GM21360 (cell line): ENCODE results near the gene ADPRM.
"Not testable (repeated sequence)": the region's sequence is repeated elsewhere in the genome, so short reads cannot be mapped to it uniquely, and the experiment has no call there.

Source experiments
- ATAC-seq: cut with Tn5 transposase; IDR thresholded peaks from one replicate; pipeline ENCODE4 v1.9.1; 2021; ENCODE audit warnings: mild to moderate bottlenecking, moderate library complexity; ENCODE audit not compliant: unreplicated experiment

ADPRM gene

DNA sequence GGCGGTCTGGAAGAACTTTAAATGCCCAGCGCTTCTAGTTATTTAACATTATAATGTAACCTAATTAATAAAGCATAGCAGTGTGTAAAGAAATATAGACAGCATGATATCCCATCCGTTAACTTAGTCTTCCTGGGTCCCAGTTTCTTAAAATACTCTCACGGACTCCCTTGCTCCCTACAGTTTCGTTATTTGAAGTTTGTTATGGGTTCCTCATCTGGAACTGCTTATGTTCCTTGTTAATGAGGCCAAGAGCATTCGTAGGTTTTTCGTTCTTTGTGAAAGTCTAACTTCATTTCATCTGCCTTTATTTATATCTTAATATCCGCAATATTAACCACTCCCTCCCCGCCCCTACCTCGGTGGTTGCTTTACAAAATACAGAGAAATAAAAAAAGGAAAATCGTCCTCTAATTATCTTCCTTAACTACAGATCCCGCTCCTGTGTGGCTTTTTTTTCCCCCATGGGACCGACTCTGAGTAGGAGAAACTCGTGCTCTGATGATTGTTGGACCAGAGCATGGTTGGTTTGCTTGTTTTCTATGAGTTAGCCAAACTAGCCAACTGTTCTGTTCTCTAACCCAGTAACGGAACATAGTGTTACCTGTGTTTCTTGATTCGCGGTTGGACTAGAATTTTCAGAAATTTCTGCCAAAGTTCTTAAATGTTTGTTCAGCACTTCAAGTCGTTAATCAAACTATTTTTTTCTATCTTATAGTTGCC is 863 bp downstream of the ADPRM start:
- ATAC-seq, result no peak

DNA sequence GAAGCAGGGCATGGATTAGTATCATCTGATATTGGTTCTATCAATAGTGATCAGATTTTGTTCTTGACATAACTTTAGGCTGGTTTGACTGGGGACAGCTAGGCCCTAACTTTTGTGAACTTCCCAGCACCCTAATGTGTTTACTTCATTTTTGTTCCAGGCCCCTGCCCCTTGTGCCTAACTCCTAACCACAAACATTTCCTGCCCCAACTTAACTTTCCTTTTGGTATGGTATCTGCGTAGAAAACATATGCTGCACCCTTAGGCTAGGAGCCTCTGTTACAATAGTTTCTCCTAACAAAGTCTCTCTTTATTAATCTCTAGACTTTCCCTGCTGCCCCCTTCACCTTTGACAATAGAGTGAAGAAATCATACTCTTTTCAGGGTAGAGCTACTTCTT is 2.5 kb downstream of the ADPRM start:
- ATAC-seq, result no peak

DNA sequence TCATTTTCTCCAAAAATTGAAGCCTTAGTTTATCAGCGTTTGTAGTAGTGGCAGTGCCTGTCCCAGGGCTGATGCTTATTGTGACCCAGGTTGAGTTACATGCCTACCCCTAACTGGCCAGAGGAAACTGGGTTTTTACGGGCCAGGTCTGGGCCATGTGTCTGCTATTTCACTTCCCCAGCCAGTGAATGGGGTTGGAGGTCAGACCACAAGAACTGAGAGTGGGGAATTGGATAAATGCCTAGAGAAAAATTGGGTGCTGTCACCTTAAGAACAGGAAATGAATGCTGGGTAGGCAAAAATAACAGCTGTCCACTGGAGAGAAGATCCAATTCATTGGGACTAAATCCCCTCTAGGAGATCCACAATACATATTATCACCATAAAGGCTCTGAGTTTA is 5.2 kb downstream of the ADPRM start:
- no peak for ATAC-seq

DNA sequence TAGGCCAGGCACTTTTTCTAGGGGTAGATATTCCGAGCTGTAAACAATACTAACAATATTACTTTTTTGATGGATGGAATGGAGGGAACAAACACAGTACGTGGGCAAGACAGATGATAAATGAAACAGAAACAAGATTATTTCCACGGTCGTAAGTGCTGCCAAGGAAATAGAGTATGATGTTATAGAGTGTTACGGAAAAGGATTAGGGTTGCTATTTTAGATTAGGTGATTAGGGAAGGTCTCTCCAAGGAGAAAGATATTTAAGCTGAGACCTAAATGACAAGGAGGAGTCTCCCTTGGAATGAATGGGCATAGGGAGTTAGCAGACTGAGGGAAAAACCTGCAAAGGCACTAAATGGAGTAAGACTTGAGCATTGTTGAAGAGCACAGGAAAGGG is 8.3 kb downstream of the ADPRM start:
- no peak for ATAC-seq

DNA sequence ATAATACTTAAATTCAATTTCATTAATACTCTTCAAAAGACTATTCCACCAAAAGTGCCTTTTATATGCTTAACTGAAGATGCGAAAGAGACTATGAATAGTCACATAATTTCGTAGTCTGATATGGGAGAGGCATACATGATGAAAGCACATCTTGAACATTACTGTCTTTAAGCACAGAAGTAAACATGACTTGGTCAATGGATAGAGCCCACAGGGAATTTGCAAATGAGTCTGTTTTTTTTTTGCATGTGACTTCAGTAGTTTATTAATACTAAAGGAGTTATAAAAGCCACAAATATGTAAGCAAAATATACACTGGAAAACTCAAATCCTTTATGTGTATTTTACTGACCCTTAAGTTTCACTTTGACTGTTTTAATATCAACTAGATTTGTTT is 15.9 kb downstream of the ADPRM start:
- no peak for ATAC-seq

DNA sequence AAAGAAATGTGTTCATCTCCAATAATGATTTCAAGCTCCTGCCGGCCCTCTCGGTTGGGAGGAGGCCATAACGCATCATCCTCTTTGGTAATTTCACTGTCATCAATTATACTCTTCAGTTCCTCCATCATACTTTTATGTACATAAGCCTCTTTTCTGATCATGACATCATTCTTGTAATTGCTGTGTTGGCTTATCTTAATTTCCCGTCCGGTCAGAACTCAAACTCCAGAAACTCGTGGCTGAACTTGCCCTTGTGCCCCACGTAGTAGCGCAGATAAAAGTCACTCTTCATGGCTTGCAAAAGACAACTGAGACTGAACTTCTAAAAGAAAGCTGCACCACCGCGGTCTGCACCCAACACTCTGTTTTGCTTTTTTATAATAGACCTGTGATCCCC is 18.8 kb downstream of the ADPRM start:
- no peak for ATAC-seq

DNA sequence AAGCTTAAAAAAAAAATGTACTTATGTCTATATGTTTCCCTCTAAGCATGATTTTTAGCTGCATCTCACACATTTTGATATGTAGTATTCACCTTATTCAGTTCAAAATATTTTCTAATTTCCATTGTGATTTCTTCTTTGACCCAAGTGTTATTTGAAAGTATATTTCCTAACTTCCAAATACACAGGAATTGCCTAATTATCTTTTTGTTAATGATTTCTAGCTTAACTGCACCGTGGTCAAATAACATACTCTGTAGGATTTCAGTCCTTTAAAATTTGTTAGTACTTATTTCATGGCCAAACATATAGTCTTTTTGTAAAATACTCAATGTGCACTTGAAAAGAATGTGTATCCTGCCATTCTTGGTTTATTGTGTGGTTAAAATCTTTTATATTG is 21.2 kb downstream of the ADPRM start:
- no peak for ATAC-seq

DNA sequence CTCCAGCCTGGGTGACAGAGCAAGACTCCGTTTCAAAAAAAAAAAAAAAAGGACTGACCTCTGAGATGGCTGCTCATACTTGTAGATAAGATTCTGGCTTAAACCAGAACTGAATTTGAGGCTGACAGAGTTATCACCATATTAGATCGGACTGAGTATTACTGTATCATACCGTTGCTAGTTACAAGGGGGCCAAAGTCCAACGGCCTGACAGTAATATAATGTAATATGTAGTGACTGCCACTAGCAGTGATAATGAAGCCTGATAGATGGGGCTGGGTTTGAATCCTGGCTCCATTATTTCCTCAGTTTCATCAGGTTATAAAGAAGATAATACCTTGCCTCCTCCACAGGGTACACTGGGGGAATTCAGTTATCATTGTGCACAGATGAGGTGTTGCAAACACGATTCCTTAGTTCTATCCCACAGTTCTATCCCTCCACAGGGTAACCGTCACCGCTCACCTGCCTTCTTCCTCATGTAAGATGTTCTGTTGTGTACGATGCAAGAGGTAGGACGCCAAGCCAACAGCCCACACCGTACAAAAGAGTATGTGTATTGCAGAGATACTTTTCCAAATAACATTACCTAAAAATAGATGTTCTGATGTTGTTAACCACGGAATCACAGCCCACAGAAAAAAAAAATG is 27.3 kb downstream of the ADPRM start:
- no peak for ATAC-seq

DNA sequence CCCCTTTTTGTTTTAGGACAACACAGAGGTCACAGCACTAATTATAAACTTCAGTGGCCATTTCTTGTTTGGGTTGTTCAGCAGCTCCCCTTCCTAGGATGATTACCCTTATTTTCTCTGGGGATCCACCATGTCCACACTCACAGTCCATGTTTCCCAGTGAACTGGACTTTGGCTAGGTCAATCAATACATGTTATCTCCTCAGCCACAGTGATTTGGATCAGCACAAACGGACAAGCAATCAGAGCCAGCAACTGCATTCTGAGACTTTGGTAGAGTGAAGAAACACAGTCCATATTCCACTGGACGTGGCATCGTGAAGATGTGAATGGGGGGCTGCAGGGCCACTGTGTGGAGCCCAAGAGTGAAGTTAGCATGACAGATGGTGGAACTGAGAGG is 27.9 kb downstream of the ADPRM start:
- ATAC-seq, result no peak

DNA sequence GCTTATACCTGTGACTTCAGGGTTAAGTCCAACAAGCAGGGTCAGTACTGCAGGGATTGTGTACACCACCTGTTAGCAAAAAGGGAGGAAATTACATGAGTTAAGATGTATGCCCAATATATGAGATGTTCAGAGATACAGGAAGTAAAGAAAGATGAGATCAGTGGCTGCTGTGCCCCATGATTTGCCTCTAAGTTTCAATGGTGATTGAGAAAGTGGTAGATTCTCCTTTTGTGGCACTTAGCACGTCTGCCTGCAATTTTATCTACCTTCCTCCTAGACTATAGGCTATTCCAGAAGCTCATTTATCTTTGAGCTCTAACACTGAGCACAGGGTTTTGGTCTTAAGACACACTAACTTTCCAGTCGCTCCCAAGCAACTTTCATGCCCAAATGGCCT is 28.8 kb downstream of the ADPRM start:
- ATAC-seq, result no peak

DNA sequence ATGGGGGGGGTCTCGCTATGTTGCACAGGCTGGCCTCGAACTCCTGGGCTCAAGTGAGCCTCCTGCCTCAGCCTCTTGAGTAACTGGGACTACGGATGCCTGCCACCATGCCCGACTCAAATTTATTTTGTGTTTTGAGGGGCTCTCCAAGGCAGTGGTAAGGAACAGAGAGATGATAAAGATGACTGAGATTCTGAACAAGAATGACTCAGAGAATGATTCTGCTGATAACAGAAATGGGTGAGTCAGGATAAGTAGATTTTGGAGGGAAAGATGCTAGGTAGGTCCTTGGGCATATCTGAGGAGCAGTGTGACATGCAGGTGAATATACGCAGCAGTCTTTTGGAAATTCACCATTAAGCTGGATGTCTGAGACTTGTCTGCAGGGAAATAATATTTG is 29.8 kb downstream of the ADPRM start:
- no peak for ATAC-seq

DNA sequence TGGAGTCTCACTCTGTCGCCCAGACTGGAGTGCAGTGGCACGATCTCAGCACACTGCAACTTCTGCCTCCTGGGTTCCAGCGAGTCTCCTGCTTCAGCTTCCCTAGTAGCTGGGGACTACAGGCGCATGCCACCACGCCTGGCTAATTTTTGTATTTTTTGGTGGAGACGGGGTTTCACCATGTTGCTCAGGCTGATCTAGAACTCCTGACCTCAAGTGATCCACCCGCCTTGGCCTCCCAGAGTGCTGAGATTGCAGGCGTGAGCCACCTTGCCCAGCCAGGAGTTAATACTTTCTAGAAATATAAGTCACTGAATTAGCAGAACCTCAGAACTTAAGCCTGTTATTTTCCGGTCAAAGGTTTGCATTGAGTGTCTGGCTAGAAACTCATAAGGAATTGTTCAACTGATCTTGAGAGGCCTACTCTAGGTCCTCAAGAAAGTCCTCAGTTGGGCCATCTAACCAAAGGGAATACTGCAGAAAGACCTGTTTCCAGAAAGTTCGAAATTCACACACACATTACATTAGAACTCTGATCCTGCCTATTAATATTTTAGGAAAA is 31.0 kb downstream of the ADPRM start:
- ATAC-seq, result no peak

DNA sequence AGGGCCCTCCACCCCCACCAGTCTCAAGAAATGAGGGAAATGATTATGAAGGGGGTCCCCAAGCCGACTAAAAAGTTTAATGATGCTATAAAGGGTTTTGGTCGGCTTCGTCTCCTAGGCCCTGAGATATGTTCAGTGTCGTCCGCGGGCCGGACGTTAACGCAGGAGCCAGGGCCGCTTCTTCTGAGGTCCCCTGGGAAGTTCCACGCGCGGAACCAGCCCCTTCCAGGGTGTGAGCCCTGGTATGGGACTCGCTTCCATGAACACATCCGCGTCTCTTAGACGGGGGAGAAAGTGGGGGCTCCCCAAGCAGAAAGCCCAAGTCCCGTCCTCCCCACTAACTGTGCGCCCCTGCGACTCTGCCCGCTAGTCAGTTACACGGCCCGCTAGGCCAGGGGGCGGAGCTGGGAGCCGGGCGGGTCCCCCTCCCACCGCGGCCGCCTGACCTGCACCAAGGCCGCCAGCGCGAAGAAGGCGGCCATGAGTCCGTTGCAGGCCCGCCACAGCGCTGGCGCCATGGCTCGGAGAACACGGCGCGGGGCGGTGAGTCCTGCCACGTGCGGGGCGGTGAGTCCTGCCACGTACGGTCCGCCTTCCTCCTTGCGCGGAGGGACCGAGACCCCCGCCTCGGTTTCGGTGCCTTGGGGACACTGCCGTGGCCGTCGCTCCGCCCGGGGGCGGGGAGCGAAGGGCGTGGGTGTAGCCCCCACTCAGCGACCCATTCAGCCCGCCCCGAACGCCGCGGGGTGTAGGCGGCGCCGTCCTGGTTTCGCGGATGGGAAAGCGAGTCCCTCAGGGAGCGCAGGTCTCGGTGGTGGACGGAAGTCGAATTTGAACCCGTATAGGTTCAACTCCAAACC is 32.2 kb downstream of the ADPRM start, which contains the start of gene TMEM220:
TSS of gene TMEM220 (minus strand) at position 690 of the 860 bp plus-strand sequence. CDS start at position 518, 172 bp downstream.
- peak; percentile 70 for ATAC-seq

DNA sequence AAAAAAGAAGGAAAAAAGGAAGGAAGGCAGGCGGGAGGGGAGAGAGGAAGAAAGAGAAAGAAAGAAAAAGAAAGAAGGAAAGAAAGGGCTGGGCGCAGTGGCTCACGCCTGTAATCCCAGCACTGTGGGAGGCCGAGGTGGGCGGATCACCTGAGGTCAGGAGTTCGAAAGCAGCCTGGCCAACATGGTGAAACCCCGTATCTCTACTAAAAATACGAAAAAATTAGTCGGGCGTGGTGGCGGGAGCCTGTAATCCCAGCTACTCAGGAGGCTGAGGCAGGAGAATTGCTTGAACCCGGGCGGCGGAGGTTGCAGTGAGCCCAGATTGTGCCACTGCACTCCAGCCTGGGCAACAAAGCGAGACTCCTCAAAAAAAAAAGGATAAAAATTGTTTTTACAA is 32.9 kb downstream of the ADPRM start:
- not testable (repeated sequence) for ATAC-seq

DNA sequence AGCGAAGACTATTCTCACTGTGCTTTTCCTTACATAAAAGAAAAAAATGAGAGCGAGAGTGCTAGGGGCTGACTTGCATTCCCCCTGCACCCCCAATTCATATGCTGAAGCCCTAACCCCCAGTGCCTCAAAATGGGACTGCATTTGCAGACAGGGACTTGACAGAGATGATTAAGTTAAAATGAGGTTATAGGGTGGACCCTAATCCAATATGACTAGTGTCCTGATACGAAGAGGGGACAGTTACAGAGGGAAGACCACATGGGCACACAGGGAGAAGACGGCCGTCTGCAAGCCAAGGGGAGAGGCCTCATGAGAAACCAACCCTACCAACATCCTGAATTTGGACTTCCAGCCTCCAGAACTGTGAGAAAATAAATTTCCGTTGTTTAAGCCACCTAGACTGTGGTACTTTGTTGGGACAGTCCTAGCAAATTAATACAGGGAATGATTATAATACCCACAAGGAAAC is 34.0 kb downstream of the ADPRM start:
- no peak for ATAC-seq

DNA sequence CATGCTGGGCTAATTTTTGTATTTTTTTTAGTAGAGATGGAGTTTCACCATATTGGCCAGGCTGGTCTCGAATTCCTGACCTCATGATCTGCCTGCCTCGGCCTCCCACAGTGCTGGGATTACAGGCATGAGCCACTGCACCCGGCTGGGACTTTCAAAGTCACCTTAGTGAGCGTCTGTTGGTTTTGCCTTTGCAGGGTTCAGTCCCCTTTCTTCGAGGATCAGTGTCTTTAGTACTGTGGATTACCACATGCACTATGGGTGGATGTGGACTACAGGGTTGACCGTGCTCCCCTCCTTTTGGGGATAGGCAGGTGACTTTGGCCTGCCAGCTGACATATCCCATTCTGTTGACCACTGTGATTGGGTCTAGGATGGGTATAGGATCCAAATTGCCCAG is 34.7 kb downstream of the ADPRM start:
- not testable (repeated sequence) for ATAC-seq

DNA sequence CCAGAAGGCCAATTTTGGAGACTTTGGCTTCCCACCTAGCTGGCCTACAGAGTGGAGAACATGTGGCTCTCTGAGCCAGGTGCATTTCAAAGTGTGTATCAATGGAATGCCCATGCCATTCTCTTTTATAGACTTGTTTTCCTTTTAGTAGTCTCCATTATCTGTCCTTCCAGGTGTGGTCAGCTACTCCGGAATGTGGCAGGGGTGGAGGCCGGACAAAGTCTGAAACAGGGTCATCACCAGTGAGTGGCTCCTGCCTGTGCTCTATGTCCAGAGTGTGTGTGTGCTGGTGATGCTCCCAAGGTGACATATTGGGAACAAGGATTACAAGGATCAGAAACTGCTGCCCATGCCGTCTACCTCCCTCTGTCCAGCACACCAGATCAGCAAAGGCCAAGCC is 36.3 kb downstream of the ADPRM start:
- no peak for ATAC-seq

DNA sequence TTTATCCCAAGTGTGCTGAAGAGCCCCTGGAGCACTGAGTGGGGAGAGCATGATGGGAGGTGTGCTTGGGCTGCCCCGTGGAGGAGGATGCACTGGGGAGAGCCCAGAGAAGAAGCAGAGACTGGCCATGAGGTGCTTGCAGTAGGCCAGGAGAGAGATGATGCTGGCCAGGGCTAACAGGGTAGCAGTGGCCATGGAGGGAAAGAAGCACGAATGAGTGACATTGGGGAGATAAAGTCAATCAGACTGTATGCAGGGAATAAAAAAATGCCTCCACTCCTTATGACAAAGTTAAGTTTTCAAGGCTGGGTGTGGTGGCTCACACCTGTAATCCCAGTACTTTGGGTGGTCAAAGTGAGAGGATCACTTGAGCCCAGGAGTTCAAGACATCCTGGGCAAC is 37.9 kb downstream of the ADPRM start:
- no peak for ATAC-seq

DNA sequence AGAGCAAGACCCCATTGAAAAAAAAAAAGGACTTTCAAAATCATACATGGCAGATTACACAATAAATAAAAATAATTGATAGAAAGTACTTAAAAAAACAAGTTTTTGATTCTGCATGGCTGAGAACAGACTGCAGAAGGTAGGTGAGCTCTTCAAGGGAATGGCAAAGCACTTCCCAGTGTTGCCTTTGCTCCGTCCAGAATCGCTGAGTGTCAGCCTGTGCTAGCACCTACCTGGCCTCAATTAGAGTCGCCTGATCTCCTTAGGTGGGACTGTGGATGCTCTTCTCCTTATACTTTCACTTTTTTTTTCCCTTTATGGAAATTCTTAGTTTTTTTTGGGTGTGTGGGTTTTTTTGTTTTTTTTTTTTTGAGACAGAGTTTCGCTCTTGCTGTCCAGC is 38.4 kb downstream of the ADPRM start:
- ATAC-seq, result no peak

DNA sequence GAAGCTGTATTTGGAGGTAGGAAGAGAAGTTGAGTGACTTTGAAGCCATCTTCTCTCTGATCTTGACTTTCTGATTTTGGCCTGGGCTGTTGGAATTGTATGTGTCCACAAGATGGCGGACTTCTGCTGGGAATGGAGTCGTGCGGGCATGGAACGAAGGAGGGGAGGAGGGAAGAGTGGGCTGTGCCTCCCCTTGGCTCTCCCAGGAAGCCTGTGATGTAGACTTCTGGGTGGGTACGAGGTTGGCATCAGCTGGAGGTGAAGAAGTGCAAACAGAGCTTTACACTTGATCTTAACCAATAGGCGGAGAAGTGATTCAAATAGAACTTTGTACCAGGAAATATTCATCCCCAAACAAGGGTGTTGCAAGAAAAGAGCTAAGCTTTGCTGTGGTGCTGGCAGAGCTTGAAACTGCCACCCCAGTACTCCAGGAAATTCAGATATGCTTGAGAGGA is 39.8 kb downstream of the ADPRM start:
- ATAC-seq, result no peak

DNA sequence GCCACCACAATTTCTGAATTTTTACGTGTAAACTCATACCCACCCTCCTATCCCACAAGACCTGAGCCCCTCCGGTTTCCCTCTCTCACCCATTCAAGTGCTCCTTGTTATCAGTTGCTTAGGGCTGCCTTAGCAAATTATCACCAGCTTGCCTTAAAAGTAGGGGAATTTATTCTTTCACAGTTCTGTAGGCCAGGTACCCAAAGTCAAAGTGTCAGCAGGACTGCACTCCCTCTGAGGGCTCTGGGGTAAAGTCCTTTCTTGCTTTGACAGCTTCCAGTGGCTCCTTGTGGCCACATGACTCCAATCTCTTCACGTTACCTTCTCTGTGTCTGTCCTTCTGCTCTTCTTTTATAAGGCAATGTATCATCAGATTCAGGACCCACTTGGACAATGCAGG is 40.3 kb downstream of the ADPRM start:
- no peak for ATAC-seq
